ENCODE measurements around the gene ABCA13.

Gene ABCA13

DNA sequence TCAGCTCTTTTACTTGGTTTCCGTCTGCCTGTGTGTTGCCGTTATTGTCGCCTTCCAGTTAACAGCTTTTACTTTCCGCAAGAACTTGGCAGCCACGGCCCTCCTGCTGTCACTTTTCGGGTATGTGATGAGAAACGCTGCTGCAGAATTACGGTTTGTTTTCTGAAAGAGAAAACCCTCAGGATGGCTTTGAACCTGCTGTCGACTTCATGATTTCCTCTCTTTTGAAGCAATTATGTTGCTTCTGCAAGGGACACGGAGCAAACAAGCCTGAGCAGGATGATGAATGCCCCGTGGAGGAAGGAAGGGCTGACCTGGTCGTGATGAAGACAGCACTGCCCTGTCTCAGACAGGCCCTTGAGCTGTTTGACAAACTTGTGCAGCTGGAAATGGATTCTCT, 339.8 kb downstream of the ABCA13 start:
- DNase-seq (ENCODE audit: low read depth in 2 of 2), result no peak

GRCh38 chr7:48512892-48513291, 341.6 kb downstream of the ABCA13 start:
- no peak for DNase-seq (ENCODE audit: low read depth in 2 of 2)

DNA sequence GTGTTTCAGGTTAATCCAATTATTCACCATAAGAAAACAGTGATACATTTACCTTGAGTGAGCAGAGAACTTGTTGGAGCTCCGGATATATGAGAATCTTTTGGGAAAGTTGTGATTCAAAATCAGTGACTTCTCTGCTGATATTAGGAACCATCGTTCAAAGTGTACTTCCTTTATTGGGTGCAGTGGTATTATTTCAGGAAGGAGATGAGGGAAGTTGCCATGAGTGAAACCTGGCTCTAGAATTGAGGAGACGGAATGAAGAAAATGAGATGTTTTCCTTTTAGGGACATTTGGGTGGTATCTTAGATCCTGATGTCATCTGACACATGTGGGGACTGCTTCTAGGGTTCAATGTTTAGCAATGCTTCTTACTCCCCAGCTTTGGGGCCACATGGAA, 343.9 kb downstream of the ABCA13 start:
- DNase-seq (ENCODE audit: low read depth in 2 of 2), result no peak

DNA sequence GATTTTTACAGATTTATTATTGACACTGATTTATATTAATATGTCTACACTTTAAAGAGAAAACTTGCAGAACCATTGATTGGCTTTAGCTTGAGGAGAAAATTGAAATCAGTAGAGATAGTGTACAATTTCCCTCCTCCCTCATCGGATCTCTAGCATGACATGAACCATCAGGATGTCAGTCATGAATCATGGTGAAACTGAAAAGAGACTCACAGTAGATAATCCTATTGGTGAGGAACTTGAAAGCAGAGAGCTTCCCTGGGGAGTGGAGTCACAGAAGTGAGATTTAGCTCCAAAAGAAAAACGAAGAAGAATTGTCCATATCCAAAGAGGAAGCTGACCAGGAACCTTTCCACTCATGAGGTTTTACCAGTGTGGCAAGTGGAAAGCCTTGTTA, 346.8 kb downstream of the ABCA13 start:
- no peak for DNase-seq (ENCODE audit: low read depth in 2 of 2)

- DNase-seq (ENCODE audit: low read depth in 2 of 2), result no peak
Observed at GRCh38 chr7:48522692-48523091, 351.4 kb downstream of the ABCA13 start.

DNA sequence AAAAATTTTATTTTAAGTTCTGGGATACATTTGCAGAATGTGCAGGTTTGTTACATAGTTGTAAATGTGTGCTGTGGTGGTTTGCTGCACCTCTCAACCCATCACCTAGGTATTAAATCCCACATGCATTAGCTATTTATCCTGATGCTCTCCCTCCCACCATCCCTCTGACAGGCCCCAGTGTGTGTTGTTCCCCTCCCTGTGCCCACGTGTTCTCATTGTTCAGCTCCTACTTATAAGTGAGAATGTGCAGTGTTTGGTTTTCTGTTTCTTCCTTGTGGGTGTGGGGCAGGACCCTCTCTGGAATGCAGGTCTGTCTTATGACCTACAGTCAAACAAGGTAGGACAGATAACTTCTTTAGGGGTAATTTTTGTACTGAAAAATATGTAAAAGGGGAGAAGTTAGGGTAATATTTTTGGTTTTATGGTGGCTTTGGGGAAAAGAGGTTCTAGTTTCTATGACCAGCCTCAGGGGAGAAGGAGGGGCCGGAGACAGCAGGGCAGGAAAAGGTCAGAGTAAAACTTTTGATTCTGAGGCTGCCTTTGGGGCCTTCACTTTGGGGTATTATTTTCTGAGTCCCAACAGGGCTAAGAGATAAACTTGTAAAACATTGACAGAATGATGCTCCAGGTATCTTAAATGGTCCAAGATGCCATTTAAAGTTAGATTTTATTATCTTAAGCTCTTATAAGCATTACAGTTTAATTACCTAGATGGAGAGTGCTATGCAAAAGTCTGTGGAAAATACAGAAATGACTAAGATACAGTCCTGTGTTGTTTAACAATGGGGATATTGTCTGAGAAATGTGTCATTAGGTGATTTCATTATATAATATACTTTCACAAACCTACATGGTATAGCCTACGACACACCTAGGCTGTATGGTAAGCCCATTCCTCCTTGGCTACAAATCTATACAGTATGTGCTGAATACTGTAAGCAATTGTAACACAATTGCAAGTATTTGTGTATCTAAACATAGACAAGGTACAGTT, 354.8 kb downstream of the ABCA13 start:
- no peak for DNase-seq (ENCODE audit: low read depth in 2 of 2)

GRCh38 chr7:48528646-48529045, 357.4 kb downstream of the ABCA13 start:
- DNase-seq (ENCODE audit: low read depth in 2 of 2), result no peak

- no peak for DNase-seq (ENCODE audit: low read depth in 2 of 2)
Observed at GRCh38 chr7:48537561-48537960, 366.3 kb downstream of the ABCA13 start.

- DNase-seq (ENCODE audit: low read depth in 2 of 2), result no peak
Observed at GRCh38 chr7:48540746-48541145, 369.5 kb downstream of the ABCA13 start.

- no peak for DNase-seq (ENCODE audit: low read depth in 2 of 2)
Observed at GRCh38 chr7:48548667-48549066, 377.4 kb downstream of the ABCA13 start.

DNA sequence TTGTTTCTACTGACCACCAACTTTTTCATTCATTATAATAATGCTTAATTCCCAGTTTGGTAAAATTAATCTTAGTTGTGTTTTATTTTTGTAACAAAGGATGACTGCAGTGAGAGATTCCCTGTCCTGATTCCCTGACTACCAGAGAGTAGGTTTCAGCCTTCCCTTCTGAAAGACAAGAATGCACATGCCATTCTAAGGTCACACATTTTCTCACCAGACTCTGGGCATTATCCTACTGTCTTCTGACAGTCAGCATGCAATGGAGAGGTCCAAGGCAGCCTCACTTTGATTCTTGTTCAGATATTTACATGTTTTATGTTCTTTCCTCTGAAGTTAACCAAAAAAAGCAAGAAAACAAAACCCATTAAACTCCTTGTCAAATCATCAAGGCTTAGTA, 380.4 kb downstream of the ABCA13 start:
- no peak for DNase-seq (ENCODE audit: low read depth in 2 of 2)

- DNase-seq (ENCODE audit: low read depth in 2 of 2), result no peak
Observed at GRCh38 chr7:48563334-48563733, 392.1 kb downstream of the ABCA13 start.

- no peak for DNase-seq (ENCODE audit: low read depth in 2 of 2)
Observed at GRCh38 chr7:48575516-48575915, 404.3 kb downstream of the ABCA13 start.

DNA sequence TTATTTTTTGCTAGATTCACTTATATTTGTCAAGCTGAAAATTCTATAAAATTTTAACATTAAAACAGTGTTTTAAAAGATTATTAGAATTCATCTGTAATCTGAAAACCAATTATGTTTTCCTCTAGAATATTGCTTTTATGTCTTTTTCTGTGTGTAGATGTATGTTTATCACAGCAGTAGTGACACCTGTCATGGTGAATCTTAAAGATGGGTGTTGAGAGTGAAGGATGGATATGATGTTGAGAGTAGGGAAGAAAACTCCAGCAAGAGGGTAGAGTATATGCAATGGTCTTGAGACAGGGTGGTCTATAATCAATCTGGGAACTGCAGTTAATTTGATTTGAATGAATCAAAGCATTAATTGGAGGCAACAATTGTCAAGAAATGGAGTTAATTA, 416.2 kb downstream of the ABCA13 start:
- no peak for DNase-seq (ENCODE audit: low read depth in 2 of 2)

DNA sequence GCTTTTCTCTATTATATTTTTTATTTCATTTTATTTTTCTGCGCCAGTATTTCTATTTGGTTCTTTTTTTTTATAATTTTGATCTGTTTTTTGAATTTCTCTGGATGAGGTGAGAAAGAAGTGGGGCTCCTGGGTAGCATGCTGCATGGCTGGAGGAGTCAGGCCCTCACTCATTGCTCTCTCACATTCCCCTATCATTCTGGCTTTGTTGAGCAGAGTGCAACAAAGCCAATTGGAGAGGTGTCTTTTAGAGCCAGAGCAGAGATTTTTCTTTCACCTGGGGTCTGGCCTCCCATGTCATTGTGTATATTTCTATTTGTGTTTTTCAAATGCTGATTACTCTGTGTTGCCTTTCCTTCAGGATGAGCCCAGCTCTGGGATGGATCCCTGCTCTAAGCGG, 423.1 kb downstream of the ABCA13 start:
- DNase-seq (ENCODE audit: low read depth in 2 of 2), result no peak

GRCh38 chr7:48595756-48596155, 424.5 kb downstream of the ABCA13 start:
- DNase-seq (ENCODE audit: low read depth in 2 of 2), result no peak

DNA sequence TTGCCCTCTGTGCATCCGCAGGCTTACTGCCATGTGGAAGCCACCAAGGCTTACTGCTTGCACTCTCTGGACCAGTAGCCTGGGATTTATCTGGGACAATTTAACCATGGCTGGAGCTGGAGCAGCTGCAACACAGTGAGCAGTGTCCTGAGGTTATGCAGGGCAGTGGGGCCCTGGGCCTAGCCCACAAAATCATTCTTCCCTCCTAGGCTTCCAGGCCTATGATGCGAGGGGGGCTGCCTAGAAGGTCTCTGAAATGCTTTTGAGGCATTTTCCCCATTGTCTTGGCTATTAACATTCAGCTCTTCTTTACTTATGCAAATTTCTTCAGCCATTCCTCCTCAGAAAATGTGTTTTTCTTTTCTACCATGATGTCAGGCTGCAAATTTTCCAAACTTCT, 439.4 kb downstream of the ABCA13 start:
- no peak for DNase-seq (ENCODE audit: low read depth in 2 of 2)

DNA sequence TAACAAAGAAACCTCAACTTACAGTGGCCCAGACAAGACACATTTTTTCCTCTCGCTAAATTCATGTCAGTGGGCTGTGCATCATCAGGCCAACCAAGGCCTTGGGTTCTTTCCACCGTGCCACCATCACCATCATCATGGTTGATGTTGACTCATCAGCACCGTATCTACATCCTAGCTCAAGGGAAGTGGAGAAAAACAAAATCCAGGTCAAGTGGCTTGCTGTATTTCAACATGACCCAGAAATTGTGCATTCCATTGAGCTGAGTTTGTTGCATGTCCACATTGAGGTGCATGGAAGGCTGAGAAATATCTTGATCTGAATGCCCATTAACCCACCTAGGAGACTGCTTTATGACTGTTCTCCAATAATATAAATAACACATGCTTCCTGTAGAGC, 440.7 kb downstream of the ABCA13 start:
- no peak for DNase-seq (ENCODE audit: low read depth in 2 of 2)

DNA sequence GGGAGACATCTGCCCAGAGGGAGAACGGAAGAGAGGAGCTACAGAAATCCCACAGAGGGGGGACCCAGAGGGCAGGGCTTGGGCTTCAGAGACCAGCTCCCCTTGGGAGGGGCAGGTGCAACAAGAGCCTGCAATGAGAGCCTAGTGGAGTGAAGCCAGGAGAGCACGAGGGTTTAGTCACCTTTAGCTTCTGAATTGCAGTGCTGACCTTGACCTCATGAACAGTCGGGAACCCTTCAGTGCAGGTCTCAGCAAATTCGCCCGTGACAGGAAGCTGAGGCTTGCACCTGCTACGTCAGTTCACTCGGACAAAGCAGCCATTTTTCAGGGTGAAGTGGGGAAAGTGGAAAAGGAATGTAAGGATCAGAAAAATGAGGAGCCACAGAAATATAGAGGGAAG, 446.2 kb downstream of the ABCA13 start:
- DNase-seq (ENCODE audit: low read depth in 2 of 2), result no peak

- DNase-seq (ENCODE audit: low read depth in 2 of 2), result no peak
Observed at GRCh38 chr7:48617993-48618392, 446.7 kb downstream of the ABCA13 start.

- no peak for DNase-seq (ENCODE audit: low read depth in 2 of 2)
Observed at GRCh38 chr7:48621076-48621475, 449.8 kb downstream of the ABCA13 start.

- no peak for DNase-seq (ENCODE audit: low read depth in 2 of 2)
Observed at GRCh38 chr7:48627164-48627563, 455.9 kb downstream of the ABCA13 start.

DNA sequence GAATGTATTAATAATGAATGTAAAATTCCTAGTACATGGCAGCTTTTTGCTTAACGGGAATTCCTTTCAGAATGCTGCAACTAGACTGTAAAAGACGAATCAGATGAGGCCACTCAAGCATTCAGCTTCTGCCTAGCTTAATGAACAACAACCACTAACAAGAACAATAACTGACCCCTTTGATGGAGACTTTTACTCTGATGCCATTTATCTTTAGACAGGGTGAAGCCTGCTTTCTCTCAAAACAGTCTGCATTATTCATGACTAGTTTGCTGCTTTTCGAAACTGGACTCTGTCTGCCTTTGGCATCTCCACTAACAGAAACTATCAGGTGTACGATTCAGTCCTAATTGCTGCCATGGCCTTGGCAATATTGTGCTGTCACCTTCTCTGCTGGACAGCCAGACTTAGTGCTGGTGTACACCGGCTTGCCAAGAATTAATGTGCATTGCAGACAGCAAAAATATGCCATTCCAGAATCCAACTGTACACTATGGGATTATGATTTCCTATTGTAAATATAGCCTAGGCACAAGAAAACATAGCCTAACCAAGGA, 457.6 kb downstream of the ABCA13 start:
- no peak for DNase-seq (ENCODE audit: low read depth in 2 of 2)
